Measurements from ENCODE around the gene IL5. TPM values are rescaled to one million over a fixed set of nuclear protein-coding genes. Genes with fewer than 3 reads are reported as not detected.

IL5 gene
- total RNA-seq, 1 experiment from 2014 or later, result not detected

GRCh38 chr5:132500244-132500930, 42.9 kb downstream of the IL5 start:
- POLR2A ChIA-PET (ENCODE audit: low non-redundant PET), result interaction anchor here (0.5 to 0.6 kb wide), 2 partner anchors 96 to 228 kb away, joined by 3 to 5 read pairs; no protein-coding TSS in a partner anchor
- CTCF ChIA-PET, result interaction anchor here (0.6 to 2.2 kb wide), 10 partner anchors 10 to 1521 kb away, joined by 3 to 11 read pairs (median 5); partner anchors contain the start of genes IRF1 and SLC22A4
- H3K27ac ChIP-seq (ENCODE audit: low read depth, low read length, poor library complexity, severe bottlenecking), result no peak overlapping the region

GRCh38 chr5:132499440-132500243, 43.7 kb downstream of the IL5 start:
- H3K9me3 ChIP-seq (ENCODE audit: low read depth, low read length, poor library complexity, severe bottlenecking), result no peaks in the 10 kb centered on the region
- BruUV-seq (replicated peaks), result no TSS peak
- TF ChIP-seq CTCF (conservative IDR thresholded peaks at IDR 0.05; ENCODE audit: low read depth, low read length), result no peak
- TF ChIP-seq EZH2 (IDR thresholded peaks at IDR 0.05; ENCODE audit: borderline replicate concordance, low read depth, low read length, poor library complexity, severe bottlenecking), result no peak
- no peak overlapping the region for H3K27ac ChIP-seq (ENCODE audit: low read depth, low read length, poor library complexity, severe bottlenecking)
- ChIA-PET CTCF (interaction anchor here (0.6 to 2.0 kb wide), 3 partner anchors 79 to 1521 kb away, joined by 3 to 9 read pairs (median 4); no protein-coding TSS in a partner anchor), POLR2A (ENCODE audit: low non-redundant PET) (interaction anchor here (0.6 kb wide), 1 partner anchor 227 kb away, joined by 5 read pairs; no protein-coding TSS in a partner anchor)
- peaks cover 11% of the 10 kb centered on the region for H3K4me1 ChIP-seq (ENCODE audit: insufficient read depth, low read length, poor library complexity, severe bottlenecking)
- intact Hi-C loops (cut with micrococcal nuclease; ENCODE audit: unreplicated experiment), result loop anchor here (2.0 to 10.0 kb wide), 4 partner anchors 79 to 315 kb away; no protein-coding TSS in a partner anchor
- H3K27me3 ChIP-seq (replicated peaks; ENCODE audit: insufficient read depth, low read depth, low read length, poor library complexity), result no peaks in the 10 kb centered on the region
- no peak for DNase-seq (ENCODE audit: low spot score)
- H3K36me3 ChIP-seq (ENCODE audit: insufficient read depth, low read length, poor library complexity, severe bottlenecking), result no peaks in the 10 kb centered on the region
- H3K4me3 ChIP-seq (ENCODE audit: low read depth, low read length, poor library complexity, severe bottlenecking), result no peak overlapping the region

More at GRCh38 chr5:132500244-132500930, 42.9 kb downstream of the IL5 start:
- H3K4me3 ChIP-seq (ENCODE audit: low read depth, low read length, poor library complexity, severe bottlenecking), result no peak overlapping the region
- no peaks in the 10 kb centered on the region for H3K27me3 ChIP-seq (replicated peaks; ENCODE audit: insufficient read depth, low read depth, low read length, poor library complexity)
- peaks cover 7% of the 10 kb centered on the region for H3K4me1 ChIP-seq (ENCODE audit: insufficient read depth, low read length, poor library complexity, severe bottlenecking)
- intact Hi-C loops (cut with micrococcal nuclease; ENCODE audit: unreplicated experiment), result loop anchor here (2.0 to 5.0 kb wide), 3 partner anchors 80 to 263 kb away; no protein-coding TSS in a partner anchor
- no peaks in the 10 kb centered on the region for H3K36me3 ChIP-seq (ENCODE audit: insufficient read depth, low read length, poor library complexity, severe bottlenecking)
- TF ChIP-seq EZH2 (IDR thresholded peaks at IDR 0.05; ENCODE audit: borderline replicate concordance, low read depth, low read length, poor library complexity, severe bottlenecking), result no peak
- TF ChIP-seq CTCF (conservative IDR thresholded peaks at IDR 0.05; ENCODE audit: low read depth, low read length), result no peak
- no TSS peak for BruUV-seq (replicated peaks)
- no peaks in the 10 kb centered on the region for H3K9me3 ChIP-seq (ENCODE audit: low read depth, low read length, poor library complexity, severe bottlenecking)
- no peak for DNase-seq (ENCODE audit: low spot score)

- no TSS peak for BruUV-seq (replicated peaks)
- ChIA-PET POLR2A (ENCODE audit: low non-redundant PET) (no interaction called here), CTCF (interaction anchor here (1.2 kb wide), 1 partner anchor 78 kb away, joined by 3 read pairs; no protein-coding TSS in a partner anchor)
- no peaks in the 10 kb centered on the region for H3K9me3 ChIP-seq (ENCODE audit: low read depth, low read length, poor library complexity, severe bottlenecking)
- no peak overlapping the region for H3K27ac ChIP-seq (ENCODE audit: low read depth, low read length, poor library complexity, severe bottlenecking)
- peaks cover 11% of the 10 kb centered on the region for H3K4me1 ChIP-seq (ENCODE audit: insufficient read depth, low read length, poor library complexity, severe bottlenecking)
- no peaks in the 10 kb centered on the region for H3K27me3 ChIP-seq (replicated peaks; ENCODE audit: insufficient read depth, low read depth, low read length, poor library complexity)
- no peaks in the 10 kb centered on the region for H3K36me3 ChIP-seq (ENCODE audit: insufficient read depth, low read length, poor library complexity, severe bottlenecking)
- intact Hi-C loops (cut with micrococcal nuclease; ENCODE audit: unreplicated experiment), result loop anchor here (10.0 kb wide), 1 partner anchor 314 kb away; no protein-coding TSS in a partner anchor
- no peak overlapping the region for H3K4me3 ChIP-seq (ENCODE audit: low read depth, low read length, poor library complexity, severe bottlenecking)
- TF ChIP-seq CTCF (conservative IDR thresholded peaks at IDR 0.05; ENCODE audit: low read depth, low read length) (no peak), EZH2 (IDR thresholded peaks at IDR 0.05; ENCODE audit: borderline replicate concordance, low read depth, low read length, poor library complexity, severe bottlenecking) (no peak)
- DNase-seq (ENCODE audit: low spot score), result no peak
These were observed 44.5 kb downstream of the IL5 start for GRCh38 chr5:132498686-132499271.

Measured in A673 (cell line).